ENCODE measurements around the gene ATP5PD. TPM values are rescaled to one million over a fixed set of nuclear protein-coding genes. Genes with fewer than 3 reads are reported as not detected.
A peak's percentile ranks its signal among the peaks of the same experiment; 100 is the strongest.

The ATP5PD gene
- total and polyA plus RNA-seq, 2 of the 13 experiments (the other 11 are each of a cell fraction or from before 2014, with no cell fraction given): 158 to 428 TPM

DNA sequence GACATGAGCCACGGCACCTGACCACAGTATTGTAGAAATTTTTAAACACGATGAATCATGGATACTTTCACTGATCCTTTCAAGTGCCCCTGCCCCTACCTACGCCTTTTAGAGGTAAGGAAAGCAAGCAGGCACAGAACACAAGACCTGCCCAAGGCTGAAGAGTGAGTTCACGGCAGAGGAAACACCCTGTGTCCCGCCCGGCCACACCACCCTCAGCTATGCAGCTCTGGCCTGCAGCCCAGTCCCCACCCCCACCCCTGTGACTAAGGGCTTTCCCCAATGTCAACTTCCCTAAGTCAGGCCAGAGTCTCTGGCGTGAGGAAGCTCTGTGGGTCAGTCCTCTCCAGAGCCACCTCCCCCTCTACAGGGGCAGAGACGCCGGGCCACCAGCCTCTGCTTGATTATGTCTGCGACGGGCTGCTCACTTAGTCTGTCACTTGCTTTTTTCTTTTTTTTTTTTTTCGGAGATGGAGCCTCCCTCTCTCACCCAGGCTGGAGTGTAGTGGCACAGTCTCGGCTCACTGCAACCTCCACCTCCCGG lies 49.4 kb upstream of the ATP5PD start (continued):
- TF ChIP-seq JDP2 (CRISPR knock-in tag; IDR thresholded peaks at IDR 0.05; ENCODE audit: borderline replicate concordance): no peak
- peak; percentile 91 for TF ChIP-seq ELF3 (CRISPR knock-in tag; IDR thresholded peaks at IDR 0.05)
- TF ChIP-seq NAIF1 (CRISPR knock-in tag; IDR thresholded peaks at IDR 0.05; ENCODE audit: borderline replicate concordance): no peak
- no peak for TF ChIP-seq ZNF850 (CRISPR knock-in tag; conservative IDR thresholded peaks at IDR 0.05)
- TF ChIP-seq, protein P1, sequence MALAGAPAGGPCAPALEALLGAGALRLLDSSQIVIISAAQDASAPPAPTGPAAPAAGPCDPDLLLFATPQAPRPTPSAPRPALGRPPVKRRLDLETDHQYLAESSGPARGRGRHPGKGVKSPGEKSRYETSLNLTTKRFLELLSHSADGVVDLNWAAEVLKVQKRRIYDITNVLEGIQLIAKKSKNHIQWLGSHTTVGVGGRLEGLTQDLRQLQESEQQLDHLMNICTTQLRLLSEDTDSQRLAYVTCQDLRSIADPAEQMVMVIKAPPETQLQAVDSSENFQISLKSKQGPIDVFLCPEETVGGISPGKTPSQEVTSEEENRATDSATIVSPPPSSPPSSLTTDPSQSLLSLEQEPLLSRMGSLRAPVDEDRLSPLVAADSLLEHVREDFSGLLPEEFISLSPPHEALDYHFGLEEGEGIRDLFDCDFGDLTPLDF (CRISPR knock-in tag; IDR thresholded peaks at IDR 0.05): no peak
- no peak; the same call in 1 of the 2 replicates for TF ChIP-seq NCOR1 (IDR thresholded peaks at IDR 0.05; ENCODE audit: borderline replicate concordance, low read length)
- TF ChIP-seq POLR2G (IDR thresholded peaks at IDR 0.05; ENCODE audit: low read depth, low read length): no peak
- no peak for TF ChIP-seq SYNCRIP (IDR thresholded peaks at IDR 0.05; ENCODE audit: insufficient read depth, low read depth, low read length)
- TF ChIP-seq SMAD3 (CRISPR knock-in tag; IDR thresholded peaks at IDR 0.05): no peak
- no peak for TF ChIP-seq CENPX (CRISPR knock-in tag; IDR thresholded peaks at IDR 0.05)
- TF ChIP-seq, protein P2, sequence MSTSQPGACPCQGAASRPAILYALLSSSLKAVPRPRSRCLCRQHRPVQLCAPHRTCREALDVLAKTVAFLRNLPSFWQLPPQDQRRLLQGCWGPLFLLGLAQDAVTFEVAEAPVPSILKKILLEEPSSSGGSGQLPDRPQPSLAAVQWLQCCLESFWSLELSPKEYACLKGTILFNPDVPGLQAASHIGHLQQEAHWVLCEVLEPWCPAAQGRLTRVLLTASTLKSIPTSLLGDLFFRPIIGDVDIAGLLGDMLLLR (CRISPR knock-in tag; IDR thresholded peaks at IDR 0.05): no peak
- TF ChIP-seq, protein P3, sequence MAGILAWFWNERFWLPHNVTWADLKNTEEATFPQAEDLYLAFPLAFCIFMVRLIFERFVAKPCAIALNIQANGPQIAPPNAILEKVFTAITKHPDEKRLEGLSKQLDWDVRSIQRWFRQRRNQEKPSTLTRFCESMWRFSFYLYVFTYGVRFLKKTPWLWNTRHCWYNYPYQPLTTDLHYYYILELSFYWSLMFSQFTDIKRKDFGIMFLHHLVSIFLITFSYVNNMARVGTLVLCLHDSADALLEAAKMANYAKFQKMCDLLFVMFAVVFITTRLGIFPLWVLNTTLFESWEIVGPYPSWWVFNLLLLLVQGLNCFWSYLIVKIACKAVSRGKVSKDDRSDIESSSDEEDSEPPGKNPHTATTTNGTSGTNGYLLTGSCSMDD (CRISPR knock-in tag; IDR thresholded peaks at IDR 0.05): no peak
- TF ChIP-seq, protein P4, sequence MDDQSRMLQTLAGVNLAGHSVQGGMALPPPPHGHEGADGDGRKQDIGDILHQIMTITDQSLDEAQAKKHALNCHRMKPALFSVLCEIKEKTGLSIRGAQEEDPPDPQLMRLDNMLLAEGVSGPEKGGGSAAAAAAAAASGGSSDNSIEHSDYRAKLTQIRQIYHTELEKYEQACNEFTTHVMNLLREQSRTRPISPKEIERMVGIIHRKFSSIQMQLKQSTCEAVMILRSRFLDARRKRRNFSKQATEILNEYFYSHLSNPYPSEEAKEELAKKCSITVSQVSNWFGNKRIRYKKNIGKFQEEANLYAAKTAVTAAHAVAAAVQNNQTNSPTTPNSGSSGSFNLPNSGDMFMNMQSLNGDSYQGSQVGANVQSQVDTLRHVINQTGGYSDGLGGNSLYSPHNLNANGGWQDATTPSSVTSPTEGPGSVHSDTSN (CRISPR knock-in tag; IDR thresholded peaks at IDR 0.05; ENCODE audit: borderline replicate concordance): no peak
- TF ChIP-seq, protein P5, sequence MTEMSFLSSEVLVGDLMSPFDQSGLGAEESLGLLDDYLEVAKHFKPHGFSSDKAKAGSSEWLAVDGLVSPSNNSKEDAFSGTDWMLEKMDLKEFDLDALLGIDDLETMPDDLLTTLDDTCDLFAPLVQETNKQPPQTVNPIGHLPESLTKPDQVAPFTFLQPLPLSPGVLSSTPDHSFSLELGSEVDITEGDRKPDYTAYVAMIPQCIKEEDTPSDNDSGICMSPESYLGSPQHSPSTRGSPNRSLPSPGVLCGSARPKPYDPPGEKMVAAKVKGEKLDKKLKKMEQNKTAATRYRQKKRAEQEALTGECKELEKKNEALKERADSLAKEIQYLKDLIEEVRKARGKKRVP (CRISPR knock-in tag; IDR thresholded peaks at IDR 0.05): no peak
- TF ChIP-seq, protein P6, sequence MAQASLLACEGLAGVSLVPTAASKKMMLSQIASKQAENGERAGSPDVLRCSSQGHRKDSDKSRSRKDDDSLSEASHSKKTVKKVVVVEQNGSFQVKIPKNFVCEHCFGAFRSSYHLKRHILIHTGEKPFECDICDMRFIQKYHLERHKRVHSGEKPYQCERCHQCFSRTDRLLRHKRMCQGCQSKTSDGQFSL (CRISPR knock-in tag; IDR thresholded peaks at IDR 0.05): no peak; the same call in 1 of the 2 replicates
- TF ChIP-seq NR2F1 (CRISPR knock-in tag; IDR thresholded peaks at IDR 0.05): 0 out of 4 replicates have a peak, but pooled peaks of 1 of the 2 experiments have one; percentile 27
- TF ChIP-seq HNF4G (IDR thresholded peaks at IDR 0.05; ENCODE audit: borderline replicate concordance, low read depth, low read length): no peak; the same call in 1 of the 2 replicates
- no peak for TF ChIP-seq HNF4G (CRISPR knock-in tag; IDR thresholded peaks at IDR 0.05; ENCODE audit: borderline replicate concordance, low read depth)
- TF ChIP-seq, protein P7, sequence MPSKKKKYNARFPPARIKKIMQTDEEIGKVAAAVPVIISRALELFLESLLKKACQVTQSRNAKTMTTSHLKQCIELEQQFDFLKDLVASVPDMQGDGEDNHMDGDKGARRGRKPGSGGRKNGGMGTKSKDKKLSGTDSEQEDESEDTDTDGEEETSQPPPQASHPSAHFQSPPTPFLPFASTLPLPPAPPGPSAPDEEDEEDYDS (CRISPR knock-in tag; IDR thresholded peaks at IDR 0.05): 0 out of 2 replicates have a peak, but pooled peaks have one; percentile 32
- TF ChIP-seq, protein P8, sequence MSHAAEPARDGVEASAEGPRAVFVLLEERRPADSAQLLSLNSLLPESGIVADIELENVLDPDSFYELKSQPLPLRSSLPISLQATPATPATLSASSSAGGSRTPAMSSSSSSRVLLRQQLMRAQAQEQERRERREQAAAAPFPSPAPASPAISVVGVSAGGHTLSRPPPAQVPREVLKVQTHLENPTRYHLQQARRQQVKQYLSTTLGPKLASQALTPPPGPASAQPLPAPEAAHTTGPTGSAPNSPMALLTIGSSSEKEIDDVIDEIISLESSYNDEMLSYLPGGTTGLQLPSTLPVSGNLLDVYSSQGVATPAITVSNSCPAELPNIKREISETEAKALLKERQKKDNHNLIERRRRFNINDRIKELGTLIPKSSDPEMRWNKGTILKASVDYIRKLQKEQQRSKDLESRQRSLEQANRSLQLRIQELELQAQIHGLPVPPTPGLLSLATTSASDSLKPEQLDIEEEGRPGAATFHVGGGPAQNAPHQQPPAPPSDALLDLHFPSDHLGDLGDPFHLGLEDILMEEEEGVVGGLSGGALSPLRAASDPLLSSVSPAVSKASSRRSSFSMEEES (CRISPR knock-in tag; IDR thresholded peaks at IDR 0.05): peak; percentile 77
- TF ChIP-seq TMF1 (CRISPR knock-in tag; IDR thresholded peaks at IDR 0.05; ENCODE audit: low read depth): no peak
- TF ChIP-seq ZNF24 (IDR thresholded peaks at IDR 0.05): no peak
